NCI-H2227 treated with DMSO at 0.1 percent for 48 hours (cell line): ENCODE data around the gene NAALADL2.
"Not testable (repeated sequence)": the region's sequence is repeated elsewhere in the genome, so short reads cannot be mapped to it uniquely, and the experiment has no call there.

Experiments
- DNase-seq: peaks from one replicate; lab custom pipeline; 2025; lab: John Stamatoyannopoulos, UW

NAALADL2 gene

GRCh38 chr3:175073219-175073905 is 214.2 kb downstream of the NAALADL2 start:
- no peak for DNase-seq

GRCh38 chr3:175075269-175075668 is 216.1 kb downstream of the NAALADL2 start:
- DNase-seq: no peak

- no peak for DNase-seq
Observed at GRCh38 chr3:175077216-175077615, 218.1 kb downstream of the NAALADL2 start.

- no peak for DNase-seq
Observed at GRCh38 chr3:175082631-175083030, 223.5 kb downstream of the NAALADL2 start.

- DNase-seq: not testable (repeated sequence)
Observed at GRCh38 chr3:175087128-175087527, 228.0 kb downstream of the NAALADL2 start.

GRCh38 chr3:175088766-175089380 is 229.7 kb downstream of the NAALADL2 start:
- no peak for DNase-seq

- no peak for DNase-seq
Observed at GRCh38 chr3:175091426-175092114, 232.4 kb downstream of the NAALADL2 start.

GRCh38 chr3:175093748-175094147 is 234.6 kb downstream of the NAALADL2 start:
- DNase-seq: no peak

GRCh38 chr3:175094344-175094743 is 235.2 kb downstream of the NAALADL2 start:
- DNase-seq: no peak

- no peak for DNase-seq
Observed at GRCh38 chr3:175098644-175099043, 239.5 kb downstream of the NAALADL2 start.

- no peak for DNase-seq
Observed at GRCh38 chr3:175102161-175102560, 243.0 kb downstream of the NAALADL2 start.

- no peak for DNase-seq
Observed at GRCh38 chr3:175103298-175103697, 244.2 kb downstream of the NAALADL2 start.

GRCh38 chr3:175105066-175105465 is 245.9 kb downstream of the NAALADL2 start:
- no peak for DNase-seq

- no peak for DNase-seq
Observed at GRCh38 chr3:175107231-175107630, 248.1 kb downstream of the NAALADL2 start.

GRCh38 chr3:175107995-175108394 is 248.9 kb downstream of the NAALADL2 start:
- DNase-seq: no peak

- DNase-seq: no peak
Observed at GRCh38 chr3:175108613-175109151, 249.5 kb downstream of the NAALADL2 start.

- no peak for DNase-seq
Observed at GRCh38 chr3:175111036-175111435, 251.9 kb downstream of the NAALADL2 start.

GRCh38 chr3:175118382-175118941 is 259.3 kb downstream of the NAALADL2 start:
- no peak for DNase-seq

GRCh38 chr3:175121225-175121624 is 262.1 kb downstream of the NAALADL2 start:
- no peak for DNase-seq

GRCh38 chr3:175127075-175127662 is 268.0 kb downstream of the NAALADL2 start:
- no peak for DNase-seq

GRCh38 chr3:175129126-175129525 is 270.0 kb downstream of the NAALADL2 start:
- no peak for DNase-seq

GRCh38 chr3:175129571-175129970 is 270.4 kb downstream of the NAALADL2 start:
- no peak for DNase-seq
